Muscle of leg (tissue), 11 donors: ENCODE results near the gene RERE. TPM values are rescaled to one million over a fixed set of nuclear protein-coding genes. Genes with fewer than 3 reads are reported as not detected.

Source experiments
- DNase-seq: peaks from one replicate; pipeline ENCODE4 v3.0.0; 2013
- H3K27ac ChIP-seq: one replicate; pipeline ENCODE4 v1.5.1; 2013; ENCODE audit warnings: mild to moderate bottlenecking, low read length, control low read depth
- H3K27me3 ChIP-seq: one replicate; pipeline ENCODE4 v1.6.1; 2013; ENCODE audit warnings: low read length; ENCODE audit not compliant: control insufficient read depth, insufficient read depth
- H3K36me3 ChIP-seq: one replicate; pipeline ENCODE4 v1.6.1; 2013; ENCODE audit warnings: low read length; ENCODE audit not compliant: control insufficient read depth, insufficient read depth
- H3K4me1 ChIP-seq: one replicate; pipeline ENCODE4 v1.6.1; 2013; ENCODE audit warnings: low read length; ENCODE audit not compliant: control insufficient read depth, insufficient read depth
- H3K4me3 ChIP-seq: one replicate; pipeline ENCODE4 v1.5.1; 2013; ENCODE audit warnings: low read length, control low read depth
- H3K9me3 ChIP-seq: replicated peaks from 2 replicates; pipeline ENCODE4 v1.6.1; 2013; ENCODE audit warnings: low read depth, low read length; ENCODE audit not compliant: control insufficient read depth
- WGBS: methylation state at CpG from one replicate; pipeline ENCODE4 v1.1.5; 2013; ENCODE audit warnings: missing lambda C conversion rate; ENCODE audit not compliant: insufficient coverage; 5-methylcytosine and 5-hydroxymethylcytosine counted together
- polyA plus RNA-seq, 8 donors: library from polyadenylated mRNA; unstranded; fragments of 120-200 nt; gene quantifications; one replicate each; pipeline versions ENCODE4 v1.2.1 to v1.2.3, GENCODE V29; 2013; ENCODE audit warnings: inconsistent platforms in 1 of 8, low replicate concordance in 1 of 8; ENCODE audit not compliant: insufficient read length in 8 of 8, insufficient read depth in 1 of 8
- total RNA-seq: library from RNA; stranded (reverse); fragments of 120-200 nt; gene quantifications from one replicate; pipeline ENCODE4 v1.2.4, GENCODE V29; 2013

The RERE gene
- total and polyA plus RNA-seq, 9 donors, result 63.7 to 102 (median 82.8) TPM

DNA sequence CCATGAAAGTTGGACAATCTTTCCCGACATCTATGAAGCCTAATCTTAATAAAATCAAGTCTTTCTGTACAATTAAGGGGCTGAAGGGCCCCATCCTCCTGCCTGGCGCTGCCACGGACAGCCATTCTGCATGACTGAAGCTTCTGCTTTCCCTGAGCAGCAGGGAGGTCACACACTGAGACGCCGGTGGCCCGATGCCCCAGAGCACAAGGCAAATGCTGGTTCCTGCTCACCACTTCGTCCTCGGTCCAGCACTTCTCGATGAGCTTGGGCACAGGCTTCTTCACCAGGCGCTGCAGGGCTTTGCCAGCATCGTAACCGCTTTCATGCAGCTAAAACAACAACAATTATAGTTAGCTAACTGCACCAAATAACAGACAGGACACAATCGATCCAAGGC, 351.7 kb downstream of the RERE start:
- H3K27ac ChIP-seq, result no peak overlapping the region
- H3K27me3 ChIP-seq, result no peaks in the 10 kb centered on the region
- 86% methylated on average over 11 of the region's 13 CpGs for WGBS
- H3K9me3 ChIP-seq, result no peaks in the 10 kb centered on the region
- H3K4me1 ChIP-seq, result peaks cover 33% of the 10 kb centered on the region
- peaks cover 15% of the 10 kb centered on the region for H3K36me3 ChIP-seq
- DNase-seq, result no peak
- H3K4me3 ChIP-seq, result no peak overlapping the region

DNA sequence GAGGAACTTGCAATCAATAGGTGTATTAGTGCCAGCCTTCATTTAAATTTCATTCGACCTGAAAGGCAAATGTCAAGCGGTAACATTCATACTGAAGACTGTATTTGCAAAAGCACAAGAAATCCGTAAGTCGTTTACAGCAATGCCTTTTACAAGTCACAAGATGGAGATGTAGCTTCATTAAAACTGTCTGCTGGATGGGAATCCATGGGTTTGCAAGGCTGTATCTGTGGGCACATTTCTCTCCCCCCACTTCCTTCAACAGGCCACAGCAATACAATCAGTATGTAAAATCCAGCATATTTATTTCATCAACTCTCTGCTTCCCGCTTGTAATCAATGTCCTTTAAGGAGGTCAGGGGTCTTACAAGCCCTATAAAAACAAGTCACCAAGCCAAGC, 352.4 kb downstream of the RERE start:
- Histone ChIP-seq H3K36me3 (peaks cover 15% of the 10 kb centered on the region), H3K27me3 (no peaks in the 10 kb centered on the region), H3K4me3 (no peak overlapping the region), H3K9me3 (no peaks in the 10 kb centered on the region), H3K4me1 (peaks cover 34% of the 10 kb centered on the region), H3K27ac (peak overlapping the region; percentile 95)
- peak; percentile 46 for DNase-seq
- 83% methylated on average over 4 of the region's 5 CpGs for WGBS

DNA sequence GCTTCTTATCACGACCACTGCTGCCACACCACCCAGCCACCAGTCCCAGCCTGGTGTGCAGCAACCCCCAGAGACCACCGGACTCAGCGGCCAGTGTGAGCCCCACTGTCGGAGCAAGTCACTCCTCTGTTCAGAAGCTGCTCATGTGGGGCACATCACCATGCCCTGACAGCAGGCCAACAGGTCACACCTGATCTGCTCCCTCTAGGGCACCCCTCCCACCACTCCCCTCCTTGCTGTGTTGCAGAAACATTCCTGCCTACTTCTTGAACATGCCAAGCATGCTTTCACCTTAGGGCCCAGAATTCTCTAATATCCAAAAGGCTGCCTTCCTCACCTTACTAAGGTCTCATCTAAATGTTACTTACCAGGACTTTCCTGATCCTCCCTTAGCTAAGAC, 353.1 kb downstream of the RERE start:
- peaks cover 36% of the 10 kb centered on the region for H3K4me1 ChIP-seq
- peak overlapping the region; percentile 95 for H3K27ac ChIP-seq
- no peaks in the 10 kb centered on the region for H3K9me3 ChIP-seq
- 75% methylated on average over 4 of the region's 4 CpGs for WGBS
- no peak for DNase-seq
- H3K36me3 ChIP-seq, result peaks cover 15% of the 10 kb centered on the region
- H3K27me3 ChIP-seq, result no peaks in the 10 kb centered on the region
- no peak overlapping the region for H3K4me3 ChIP-seq

DNA sequence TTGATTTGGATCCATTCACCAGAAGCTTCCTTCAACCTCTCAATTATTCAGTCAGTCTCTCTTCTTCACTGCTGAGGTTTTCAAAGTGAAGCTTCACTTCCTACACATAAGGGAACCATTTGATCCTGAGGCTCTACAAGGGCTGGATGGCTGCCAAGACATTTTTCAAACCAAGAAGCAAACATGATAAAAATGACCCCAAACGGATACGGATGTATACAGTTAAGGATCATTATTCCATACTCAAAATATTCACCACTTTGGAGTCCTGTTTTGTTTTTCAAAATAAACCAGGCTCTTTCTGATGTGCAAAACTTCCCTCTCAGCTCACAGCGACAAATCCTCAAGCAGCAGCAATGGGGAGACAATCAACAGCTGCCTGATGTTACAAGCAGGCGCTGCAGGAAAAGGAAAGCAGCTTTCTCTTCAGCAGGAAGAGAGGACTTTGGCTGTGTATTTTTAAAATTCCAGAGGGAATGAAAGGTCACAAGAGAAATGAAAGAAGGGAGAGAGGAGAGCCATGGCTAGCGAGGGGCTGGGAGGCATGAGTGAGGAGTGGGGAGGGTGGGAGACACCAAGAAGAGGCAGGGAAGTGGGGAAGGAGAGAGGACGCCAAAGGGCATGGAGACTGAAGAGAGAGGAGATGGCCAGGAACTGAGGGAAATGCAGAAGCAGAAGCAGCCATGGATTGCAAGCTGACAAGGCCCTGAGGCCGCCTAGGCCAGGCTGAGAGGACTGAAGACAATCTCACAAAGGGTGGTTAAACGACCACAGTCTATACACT, 354.1 kb downstream of the RERE start:
- DNase-seq, result peak; percentile 92
- no peak overlapping the region for H3K4me3 ChIP-seq
- H3K27me3 ChIP-seq, result no peaks in the 10 kb centered on the region
- 2% methylated on average over 4 of the region's 8 CpGs for WGBS
- peaks cover 36% of the 10 kb centered on the region for H3K4me1 ChIP-seq
- H3K27ac ChIP-seq, result peak overlapping the region; percentile 95
- H3K9me3 ChIP-seq, result no peaks in the 10 kb centered on the region
- H3K36me3 ChIP-seq, result peaks cover 15% of the 10 kb centered on the region

DNA sequence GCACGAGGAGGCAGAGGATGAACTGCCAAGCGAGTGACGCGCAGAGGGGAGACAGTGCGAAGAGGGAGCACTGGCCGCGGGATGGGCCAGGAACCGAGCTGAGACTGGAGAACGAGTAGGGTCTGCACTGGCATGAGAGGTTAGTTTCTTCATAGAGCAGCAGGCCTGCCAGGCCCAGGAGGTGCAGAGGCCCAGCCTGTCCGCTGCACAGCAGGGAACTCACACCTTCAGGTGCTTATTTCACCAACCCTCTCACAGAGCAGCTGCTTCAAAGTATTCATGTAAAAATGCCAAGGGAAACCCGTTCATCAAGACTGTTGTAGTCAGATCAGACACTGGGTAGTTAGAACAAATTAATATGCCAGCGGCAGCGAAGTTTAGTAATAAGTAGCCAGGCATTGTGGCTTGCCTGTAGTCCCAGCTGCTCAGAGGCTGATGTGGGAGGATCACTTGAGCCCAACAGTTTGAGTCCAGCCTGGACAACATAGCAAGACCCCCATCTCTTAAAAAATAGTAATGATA, 355.0 kb downstream of the RERE start:
- no peaks in the 10 kb centered on the region for H3K27me3 ChIP-seq
- 75% methylated on average over 10 of the region's 13 CpGs for WGBS
- peaks cover 15% of the 10 kb centered on the region for H3K36me3 ChIP-seq
- no peak overlapping the region for H3K4me3 ChIP-seq
- no peaks in the 10 kb centered on the region for H3K9me3 ChIP-seq
- no peak for DNase-seq
- peaks cover 36% of the 10 kb centered on the region for H3K4me1 ChIP-seq
- H3K27ac ChIP-seq, result peak overlapping the region; percentile 95

DNA sequence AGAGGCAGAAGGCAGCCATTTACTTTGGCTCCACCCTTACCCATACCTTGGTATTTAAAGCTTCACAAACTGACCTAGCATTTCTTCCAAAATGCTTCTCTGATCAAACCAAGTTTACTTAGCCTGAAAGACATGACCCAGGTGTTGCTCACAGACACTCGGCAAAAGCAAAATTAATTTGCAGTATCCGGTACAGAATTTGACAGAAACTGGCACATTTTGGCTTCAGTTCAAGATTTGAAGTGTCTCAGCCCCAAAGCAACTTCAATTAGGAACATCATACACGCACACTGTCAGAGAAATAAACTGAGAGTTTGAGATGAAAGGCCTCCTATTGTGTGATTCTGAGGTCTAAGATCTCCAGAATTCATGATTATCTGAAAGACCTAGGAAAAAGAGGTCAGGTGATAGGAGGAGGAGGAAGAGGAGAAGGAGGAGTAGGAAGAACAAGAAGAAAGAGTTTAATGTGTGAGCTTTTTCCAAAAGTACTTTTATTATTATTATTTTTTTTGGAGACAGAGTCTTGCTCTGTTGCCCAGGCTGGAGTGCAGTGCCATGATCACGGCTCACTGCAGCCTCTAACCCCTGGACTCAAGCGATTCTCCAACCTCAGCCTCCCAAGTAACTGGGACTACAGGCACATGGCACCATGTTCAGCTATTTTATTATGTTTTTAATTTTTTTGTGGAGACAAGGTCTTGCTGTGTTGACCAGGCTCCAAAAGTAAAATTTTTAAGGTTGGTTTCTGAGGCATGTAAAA, 355.9 kb downstream of the RERE start:
- Histone ChIP-seq H3K9me3 (no peaks in the 10 kb centered on the region), H3K27ac (no peak overlapping the region), H3K36me3 (peaks cover 15% of the 10 kb centered on the region), H3K4me3 (no peak overlapping the region), H3K4me1 (peaks cover 42% of the 10 kb centered on the region), H3K27me3 (no peaks in the 10 kb centered on the region)
- no peak for DNase-seq
- 77% methylated on average over 2 of the region's 5 CpGs for WGBS

DNA sequence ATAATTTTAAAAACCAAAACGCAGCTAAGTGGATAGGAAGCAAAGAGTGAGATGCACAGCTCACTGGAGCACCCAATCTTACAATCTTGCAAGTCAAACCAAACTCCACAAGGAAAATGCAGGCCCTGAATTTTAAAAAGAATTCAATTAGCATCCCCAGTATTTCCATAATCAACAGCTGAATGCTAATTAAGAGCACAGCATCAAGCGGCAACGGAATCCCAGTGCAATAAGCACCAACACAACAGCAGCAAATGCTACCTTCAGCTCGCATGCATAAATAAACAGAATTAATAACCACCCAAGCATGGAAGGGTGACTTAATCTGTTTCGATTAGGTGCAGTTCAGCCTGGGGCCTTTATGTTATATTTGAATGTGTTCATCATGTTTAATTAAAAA, 356.7 kb downstream of the RERE start:
- peaks cover 12% of the 10 kb centered on the region for H3K36me3 ChIP-seq
- whole genome bisulfite sequencing, result no CpG with 5 or more reads among the region's 5 CpGs
- H3K4me3 ChIP-seq, result no peak overlapping the region
- no peaks in the 10 kb centered on the region for H3K27me3 ChIP-seq
- peaks cover 44% of the 10 kb centered on the region for H3K4me1 ChIP-seq
- H3K27ac ChIP-seq, result no peak overlapping the region
- no peak for DNase-seq
- H3K9me3 ChIP-seq, result no peaks in the 10 kb centered on the region

DNA sequence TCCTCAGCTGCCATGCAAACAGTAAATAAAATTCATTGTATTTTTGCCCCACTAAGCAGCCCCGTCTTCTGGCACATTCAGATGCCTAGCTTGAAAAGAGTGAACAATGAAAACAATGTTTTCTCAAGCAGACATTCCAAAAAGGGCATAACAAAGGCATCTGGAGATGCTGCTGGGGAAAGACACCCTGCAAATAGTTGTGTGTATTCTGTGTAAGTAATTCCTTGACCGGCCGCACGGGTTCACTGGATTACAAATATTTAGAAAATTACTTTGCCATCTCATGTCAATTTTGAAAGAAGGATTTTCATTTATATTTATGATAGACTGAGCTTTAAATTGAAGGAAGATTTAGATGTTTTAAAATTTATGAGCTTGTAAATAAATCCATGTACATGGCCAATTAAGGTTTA, 357.3 kb downstream of the RERE start:
- no peaks in the 10 kb centered on the region for H3K27me3 ChIP-seq
- H3K4me1 ChIP-seq, result peaks cover 48% of the 10 kb centered on the region
- WGBS, result no CpG with 5 or more reads among the region's 4 CpGs
- H3K9me3 ChIP-seq, result no peaks in the 10 kb centered on the region
- no peak overlapping the region for H3K4me3 ChIP-seq
- peaks cover 5% of the 10 kb centered on the region for H3K36me3 ChIP-seq
- no peak overlapping the region for H3K27ac ChIP-seq
- no peak for DNase-seq

DNA sequence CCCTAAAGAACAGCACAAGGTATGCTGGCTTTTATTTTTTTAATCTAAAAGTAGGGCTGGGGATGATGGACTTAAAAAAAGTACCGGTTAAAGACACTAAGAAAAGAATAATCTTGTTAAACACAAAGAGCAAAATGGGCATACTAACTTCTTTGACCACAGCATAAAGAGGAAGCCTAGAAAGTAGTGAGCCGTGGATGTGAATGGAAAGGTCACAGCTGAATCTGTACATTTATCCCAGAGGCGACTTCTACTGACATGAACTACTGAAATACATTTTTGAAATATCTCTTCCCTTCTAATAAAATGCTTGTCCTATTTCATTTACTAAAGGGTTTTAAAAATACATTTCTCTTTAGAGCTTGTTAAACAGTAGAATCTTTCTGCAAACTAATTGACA, 358.8 kb downstream of the RERE start:
- Histone ChIP-seq H3K27me3 (no peaks in the 10 kb centered on the region), H3K9me3 (no peaks in the 10 kb centered on the region), H3K4me1 (peaks cover 38% of the 10 kb centered on the region), H3K27ac (no peak overlapping the region), H3K36me3 (no peaks in the 10 kb centered on the region), H3K4me3 (no peak overlapping the region)
- no peak for DNase-seq
- no CpG with 5 or more reads among the region's 3 CpGs for WGBS

DNA sequence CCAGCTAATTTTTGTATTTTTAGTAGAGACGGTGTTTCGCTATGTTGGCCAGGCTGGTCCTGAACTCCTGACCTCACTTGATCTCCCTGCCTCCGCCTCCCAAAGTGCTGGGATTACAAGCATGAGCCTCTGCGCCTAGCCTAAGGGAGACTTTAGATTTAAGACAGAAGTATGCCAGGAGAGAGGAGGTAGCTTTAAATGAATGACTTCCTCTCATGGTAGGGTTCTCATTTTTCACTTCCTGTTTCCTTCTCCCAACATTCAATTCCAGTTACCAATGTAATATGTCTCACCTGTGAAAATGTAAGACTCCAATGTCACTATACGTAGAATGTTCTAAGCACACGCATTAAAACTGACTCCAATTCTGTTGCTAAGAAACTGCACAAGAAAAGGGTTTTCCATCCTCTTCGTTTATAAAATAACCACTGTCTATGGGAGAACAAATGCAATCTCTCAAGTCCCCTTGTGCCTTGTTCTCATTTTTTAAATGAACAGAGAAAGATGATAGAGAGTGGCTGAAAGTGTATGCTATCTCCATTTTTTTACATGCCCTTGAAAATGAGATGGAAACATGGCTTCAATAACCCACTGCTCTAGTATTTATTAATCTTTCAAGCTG, 359.6 kb downstream of the RERE start:
- H3K4me3 ChIP-seq, result no peak overlapping the region
- H3K9me3 ChIP-seq, result no peaks in the 10 kb centered on the region
- no peaks in the 10 kb centered on the region for H3K36me3 ChIP-seq
- H3K27ac ChIP-seq, result no peak overlapping the region
- H3K27me3 ChIP-seq, result no peaks in the 10 kb centered on the region
- DNase-seq, result no peak
- no CpG with 5 or more reads among the region's 7 CpGs for WGBS
- peaks cover 30% of the 10 kb centered on the region for H3K4me1 ChIP-seq
